Endodermal cell (in vitro differentiated cells): ENCODE results near the gene DDX11. TPM values are rescaled to one million over a fixed set of nuclear protein-coding genes. Genes with fewer than 3 reads are reported as not detected.
"Not testable (repeated sequence)": the region's sequence is repeated elsewhere in the genome, so short reads cannot be mapped to it uniquely, and the experiment has no call there.

Source experiments
- DNase-seq: peaks from one replicate; pipeline ENCODE4 v3.0.0-alpha.2; 2017
- H3K27ac ChIP-seq: 2 replicates; pipeline ENCODE4 v1.5.1; 2013; ENCODE audit warnings: mild to moderate bottlenecking, low read depth, low read length, moderate library complexity
- H3K27me3 ChIP-seq: 2 replicates; pipeline ENCODE4 v1.6.1; 2013; ENCODE audit warnings: mild to moderate bottlenecking, low read length, moderate library complexity; ENCODE audit not compliant: insufficient read depth, control insufficient read depth, poor library complexity, severe bottlenecking
- H3K36me3 ChIP-seq: 2 replicates; pipeline ENCODE4 v1.7.0; 2013; ENCODE audit warnings: mild to moderate bottlenecking, low read length, moderate library complexity; ENCODE audit not compliant: control insufficient read depth, insufficient read depth
- H3K4me1 ChIP-seq: one replicate; pipeline ENCODE4 v1.7.0; 2013; ENCODE audit warnings: low read length; ENCODE audit not compliant: control insufficient read depth, insufficient read depth
- H3K4me3 ChIP-seq: 2 replicates; pipeline ENCODE4 v1.5.1; 2013; ENCODE audit warnings: mild to moderate bottlenecking, low read length, moderate library complexity
- H3K9ac ChIP-seq: 2 replicates; pipeline ENCODE4 v1.6.1; 2013; ENCODE audit warnings: mild to moderate bottlenecking, low read length, moderate library complexity; ENCODE audit not compliant: poor library complexity, severe bottlenecking; ENCODE audit errors: extremely low read depth
- H3K9me3 ChIP-seq: 2 replicates; pipeline ENCODE4 v1.6.1; 2013; ENCODE audit warnings: mild to moderate bottlenecking, low read length, moderate library complexity; ENCODE audit not compliant: control insufficient read depth
- H3K27ac Mint-ChIP-seq: 2 replicates; pipeline ENCODE4 v1.8.0; 2020; ENCODE audit warnings: mixed read lengths
- H3K27me3 Mint-ChIP-seq: 2 replicates; pipeline ENCODE4 v1.8.0; 2021; ENCODE audit warnings: mild to moderate bottlenecking, mixed read lengths; ENCODE audit not compliant: insufficient read depth
- H3K36me3 Mint-ChIP-seq: 2 replicates; pipeline ENCODE4 v1.8.0; 2020; ENCODE audit warnings: low read depth, mixed read lengths
- H3K4me1 Mint-ChIP-seq: 2 replicates; pipeline ENCODE4 v1.8.0; 2020; ENCODE audit warnings: mixed read lengths
- H3K4me3 Mint-ChIP-seq: 2 replicates; pipeline ENCODE4 v1.8.0; 2020; ENCODE audit warnings: mild to moderate bottlenecking, moderate library complexity, mixed read lengths
- H3K9me3 Mint-ChIP-seq: 2 replicates; pipeline ENCODE4 v1.8.0; 2020; ENCODE audit warnings: mild to moderate bottlenecking, mixed read lengths
- whole genome bisulfite sequencing, 2 experiments: methylation state at CpG; one replicate each; pipeline versions ENCODE4 v1.1.5 to v1.1.7; 2013; ENCODE audit warnings: missing lambda C conversion rate in 2 of 2, mixed read lengths in 1 of 2; ENCODE audit not compliant: insufficient coverage in 1 of 2, insufficient read length in 1 of 2; 5-methylcytosine and 5-hydroxymethylcytosine counted together
- total RNA-seq, 2 donors: library from RNA; stranded (reverse); fragmentation: NEBNext Ultra II Directional in 1 of 2; extraction: Animal tissue kit (Norgen Biotek cat#: 25700) in 1 of 2; gene quantifications; 2 replicates in 1 of 2; 3 replicates in 1 of 2; pipeline ENCODE4 v1.2.1, GENCODE V29; 2021
- TF ChIP-seq, protein P1 (sequence below): fragments of 200-600 bp; sonication (generic); conservative IDR thresholded peaks from 2 replicates; pipeline ENCODE4 v1.5.0; 2021; ENCODE audit warnings: antibody characterized with exemption, mild to moderate bottlenecking

The DDX11 gene
- total RNA-seq, 2 donors from 2014 or later, result 136 to 298 TPM

DNA sequence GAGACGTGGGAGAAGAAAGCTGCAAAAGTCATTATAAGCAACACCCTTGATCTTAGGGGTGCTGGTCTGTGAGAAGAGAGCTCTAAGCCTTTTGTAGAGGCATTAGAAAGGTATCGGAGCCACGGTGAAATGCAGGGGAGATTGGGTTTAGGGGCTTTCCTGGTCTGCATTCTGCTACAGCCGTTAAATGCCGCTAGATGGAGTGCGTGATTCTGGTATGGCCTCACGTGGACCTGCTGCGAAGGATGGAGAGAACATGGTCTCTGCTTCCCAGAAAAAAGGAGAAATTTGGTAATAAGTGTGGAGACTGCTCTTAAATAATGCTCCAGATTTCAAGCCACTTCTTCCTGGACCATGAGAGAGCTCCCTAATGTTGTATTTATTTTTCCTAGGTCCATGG is 4.3 kb downstream of the DDX11 start:
- H3K9me3 ChIP-seq, H3K4me3 Mint-ChIP-seq, H3K9ac ChIP-seq, H3K9me3 Mint-ChIP-seq, H3K4me3 ChIP-seq, H3K4me1 ChIP-seq, H3K27me3 ChIP-seq, H3K27me3 Mint-ChIP-seq, H3K27ac ChIP-seq, DNase-seq, H3K36me3 ChIP-seq: not testable (repeated sequence)
- H3K4me1 Mint-ChIP-seq, result peaks cover 32% of the 10 kb centered on the region
- WGBS, 2 experiments, result 88 to 100% methylated on average over 3 to 8 of the region's 8 CpGs
- peaks cover 48% of the 10 kb centered on the region for H3K36me3 Mint-ChIP-seq
- TF ChIP-seq, protein P1, sequence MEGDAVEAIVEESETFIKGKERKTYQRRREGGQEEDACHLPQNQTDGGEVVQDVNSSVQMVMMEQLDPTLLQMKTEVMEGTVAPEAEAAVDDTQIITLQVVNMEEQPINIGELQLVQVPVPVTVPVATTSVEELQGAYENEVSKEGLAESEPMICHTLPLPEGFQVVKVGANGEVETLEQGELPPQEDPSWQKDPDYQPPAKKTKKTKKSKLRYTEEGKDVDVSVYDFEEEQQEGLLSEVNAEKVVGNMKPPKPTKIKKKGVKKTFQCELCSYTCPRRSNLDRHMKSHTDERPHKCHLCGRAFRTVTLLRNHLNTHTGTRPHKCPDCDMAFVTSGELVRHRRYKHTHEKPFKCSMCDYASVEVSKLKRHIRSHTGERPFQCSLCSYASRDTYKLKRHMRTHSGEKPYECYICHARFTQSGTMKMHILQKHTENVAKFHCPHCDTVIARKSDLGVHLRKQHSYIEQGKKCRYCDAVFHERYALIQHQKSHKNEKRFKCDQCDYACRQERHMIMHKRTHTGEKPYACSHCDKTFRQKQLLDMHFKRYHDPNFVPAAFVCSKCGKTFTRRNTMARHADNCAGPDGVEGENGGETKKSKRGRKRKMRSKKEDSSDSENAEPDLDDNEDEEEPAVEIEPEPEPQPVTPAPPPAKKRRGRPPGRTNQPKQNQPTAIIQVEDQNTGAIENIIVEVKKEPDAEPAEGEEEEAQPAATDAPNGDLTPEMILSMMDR, result peak; percentile 51
- peak overlapping the region; percentile 20 for H3K27ac Mint-ChIP-seq

DNA sequence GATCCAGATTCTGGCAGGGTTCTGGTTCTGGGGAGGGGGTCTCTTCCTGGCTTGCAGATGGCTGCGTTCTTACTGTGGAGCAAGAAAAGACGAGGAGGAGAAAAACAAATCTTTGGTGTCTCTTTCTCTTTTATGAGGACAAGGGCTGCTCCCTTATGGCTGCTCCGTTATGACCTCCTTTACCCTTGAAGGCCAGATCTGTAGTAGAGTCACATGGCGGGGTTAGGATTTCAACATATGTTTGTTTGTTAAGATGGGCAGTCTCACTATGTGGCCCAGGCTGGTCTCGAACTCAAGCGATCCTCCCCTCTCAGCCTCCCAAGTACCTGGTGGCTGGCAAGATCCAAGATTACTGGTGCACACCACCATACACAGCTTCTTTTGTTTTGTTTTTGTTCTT is 5.8 kb downstream of the DDX11 start:
- H3K4me3 Mint-ChIP-seq, H3K27me3 ChIP-seq, H3K27ac ChIP-seq, H3K9me3 Mint-ChIP-seq, H3K9me3 ChIP-seq, H3K9ac ChIP-seq, H3K4me3 ChIP-seq, H3K4me1 ChIP-seq, DNase-seq, H3K27me3 Mint-ChIP-seq, H3K36me3 ChIP-seq: not testable (repeated sequence)
- peaks cover 61% of the 10 kb centered on the region for H3K36me3 Mint-ChIP-seq
- WGBS, 2 experiments, result 83 to 96% methylated on average over 1 to 4 of the region's 6 CpGs
- H3K4me1 Mint-ChIP-seq, result peaks cover 29% of the 10 kb centered on the region
- H3K27ac Mint-ChIP-seq, result peak overlapping the region; percentile 69

DNA sequence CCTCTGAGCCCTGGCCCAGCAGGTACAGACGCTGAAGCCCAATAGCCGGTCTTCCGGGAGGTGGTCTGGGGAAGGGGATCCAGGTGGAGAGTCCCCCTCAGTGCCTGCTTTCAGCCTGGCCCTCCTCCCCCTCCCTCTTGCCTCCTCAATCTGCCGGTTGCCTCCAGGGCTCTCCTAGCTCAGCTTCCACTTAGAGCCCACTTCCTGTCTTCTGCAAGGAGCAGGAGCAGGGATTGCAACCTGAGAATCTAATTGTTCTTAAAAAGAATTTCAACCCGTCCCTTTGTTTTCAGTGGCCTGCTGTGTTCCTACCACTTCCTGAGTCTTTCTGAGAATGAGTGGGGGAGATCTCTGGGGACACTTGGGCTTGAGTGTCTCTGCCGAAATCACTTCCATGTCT is 6.6 kb downstream of the DDX11 start:
- not testable (repeated sequence) for H3K4me3 ChIP-seq, H3K36me3 ChIP-seq, H3K27ac ChIP-seq, H3K9me3 Mint-ChIP-seq, H3K9me3 ChIP-seq, H3K4me3 Mint-ChIP-seq, H3K4me1 ChIP-seq, H3K27me3 ChIP-seq, H3K27me3 Mint-ChIP-seq, H3K9ac ChIP-seq
- peaks cover 27% of the 10 kb centered on the region for H3K4me1 Mint-ChIP-seq
- H3K27ac Mint-ChIP-seq, result peak overlapping the region; percentile 31
- H3K36me3 Mint-ChIP-seq, result peaks cover 68% of the 10 kb centered on the region
- WGBS, 2 experiments, result 40% methylated on average over 5 of the region's 6 CpGs; no CpG with 5 or more reads in 1 of the 2 experiments
- DNase-seq, result peak; percentile 82

DNA sequence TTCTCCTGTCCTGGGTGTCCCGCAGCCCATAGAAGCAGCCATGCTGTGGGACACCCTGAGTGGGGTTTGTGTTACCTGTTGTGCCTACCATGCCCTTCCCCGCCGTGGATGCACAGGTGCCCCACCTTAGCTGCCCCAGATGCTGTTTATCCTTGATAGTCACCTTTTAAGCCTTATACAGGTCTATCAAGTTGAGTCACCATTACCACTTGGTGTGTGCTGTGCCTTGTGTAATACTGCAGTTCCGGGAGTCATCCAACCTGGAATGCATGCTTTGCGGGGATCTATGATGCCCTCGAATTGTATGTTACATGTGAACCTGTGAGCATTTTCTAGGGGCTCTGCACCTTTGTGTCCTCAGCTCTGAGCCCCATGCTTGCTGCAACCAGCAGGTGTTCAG is 7.6 kb downstream of the DDX11 start:
- H3K4me1 ChIP-seq, H3K27me3 ChIP-seq, H3K27ac Mint-ChIP-seq, DNase-seq, H3K27me3 Mint-ChIP-seq, H3K9ac ChIP-seq, H3K4me3 ChIP-seq, H3K4me3 Mint-ChIP-seq, H3K36me3 ChIP-seq, H3K9me3 ChIP-seq, H3K9me3 Mint-ChIP-seq, H3K27ac ChIP-seq: not testable (repeated sequence)
- H3K4me1 Mint-ChIP-seq, result peaks cover 20% of the 10 kb centered on the region
- WGBS, 2 experiments, result 98 to 100% methylated on average over 2 to 6 of the region's 6 CpGs
- peaks cover 73% of the 10 kb centered on the region for H3K36me3 Mint-ChIP-seq

DNA sequence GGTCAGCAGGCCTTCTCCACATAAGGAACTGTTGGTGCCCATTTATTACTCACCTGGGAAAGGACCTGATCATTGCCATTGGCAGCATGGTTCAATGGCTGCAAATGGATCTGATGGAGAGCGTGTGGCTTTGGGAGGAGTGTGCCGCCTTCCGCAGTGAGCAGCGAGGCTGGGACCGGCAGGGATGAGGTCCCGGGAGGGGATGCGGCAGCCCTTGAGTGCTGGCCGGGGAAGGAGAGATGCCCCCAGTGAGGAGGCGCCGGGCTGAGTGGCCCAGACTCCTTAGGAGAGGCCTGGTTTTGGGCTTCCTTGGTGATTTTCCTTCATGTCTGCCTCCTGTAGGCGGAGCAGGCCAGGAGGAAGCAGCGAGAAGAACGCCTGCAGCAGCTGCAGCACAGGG is 10.6 kb downstream of the DDX11 start:
- H3K4me3 Mint-ChIP-seq, result not testable (repeated sequence)

DNA sequence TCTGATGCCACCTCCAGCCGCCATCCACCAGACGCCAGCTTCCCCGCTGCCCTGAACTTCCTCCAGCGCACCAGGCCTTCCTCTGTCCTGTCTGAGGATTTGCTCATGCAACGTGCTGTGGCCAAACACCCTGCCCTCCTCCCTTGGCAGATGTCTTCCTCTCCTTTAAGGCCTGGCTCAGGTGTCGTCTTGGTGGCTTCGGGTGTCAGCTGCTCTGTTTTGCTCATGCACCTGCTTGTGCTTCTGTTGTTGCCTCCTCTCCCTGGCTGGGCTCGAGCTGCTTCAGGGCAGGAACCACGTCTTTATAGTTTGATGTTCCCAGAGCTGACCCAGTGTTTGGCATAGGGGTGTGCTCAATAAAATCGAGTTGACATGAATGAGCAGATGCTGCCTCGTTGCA is 12.4 kb downstream of the DDX11 start:
- H3K27ac Mint-ChIP-seq, H3K9me3 Mint-ChIP-seq, H3K4me3 Mint-ChIP-seq, H3K27me3 Mint-ChIP-seq, H3K4me3 ChIP-seq, H3K9me3 ChIP-seq, H3K9ac ChIP-seq, H3K27me3 ChIP-seq, H3K27ac ChIP-seq, H3K4me1 ChIP-seq, H3K4me1 Mint-ChIP-seq: not testable (repeated sequence)
- DNase-seq, result peak; percentile 26
- H3K36me3 Mint-ChIP-seq, result peaks cover 71% of the 10 kb centered on the region
- 94% methylated on average over 7 of the region's 11 CpGs; no CpG with 5 or more reads in 1 of the 2 experiments for WGBS, 2 experiments
- peaks cover 15% of the 10 kb centered on the region for H3K36me3 ChIP-seq

More for the DNA sequence above, 10.6 kb downstream of the DDX11 start:
- peaks cover 10% of the 10 kb centered on the region for H3K36me3 ChIP-seq
- not testable (repeated sequence) for H3K27me3 ChIP-seq, H3K27ac Mint-ChIP-seq, H3K4me1 ChIP-seq, H3K4me3 ChIP-seq, H3K9ac ChIP-seq, H3K27me3 Mint-ChIP-seq, H3K9me3 ChIP-seq, H3K27ac ChIP-seq, H3K9me3 Mint-ChIP-seq
- Mint-ChIP-seq H3K36me3 (peaks cover 76% of the 10 kb centered on the region), H3K4me1 (peaks cover 15% of the 10 kb centered on the region)
- DNase-seq, result peak; percentile 34
- 93 to 98% methylated on average over 6 to 10 of the region's 13 CpGs for WGBS, 2 experiments
